ENCODE measurements around the gene DECR2.
"Not testable (repeated sequence)": the region's sequence is repeated elsewhere in the genome, so short reads cannot be mapped to it uniquely, and the experiment has no call there.

Gene DECR2

DNA sequence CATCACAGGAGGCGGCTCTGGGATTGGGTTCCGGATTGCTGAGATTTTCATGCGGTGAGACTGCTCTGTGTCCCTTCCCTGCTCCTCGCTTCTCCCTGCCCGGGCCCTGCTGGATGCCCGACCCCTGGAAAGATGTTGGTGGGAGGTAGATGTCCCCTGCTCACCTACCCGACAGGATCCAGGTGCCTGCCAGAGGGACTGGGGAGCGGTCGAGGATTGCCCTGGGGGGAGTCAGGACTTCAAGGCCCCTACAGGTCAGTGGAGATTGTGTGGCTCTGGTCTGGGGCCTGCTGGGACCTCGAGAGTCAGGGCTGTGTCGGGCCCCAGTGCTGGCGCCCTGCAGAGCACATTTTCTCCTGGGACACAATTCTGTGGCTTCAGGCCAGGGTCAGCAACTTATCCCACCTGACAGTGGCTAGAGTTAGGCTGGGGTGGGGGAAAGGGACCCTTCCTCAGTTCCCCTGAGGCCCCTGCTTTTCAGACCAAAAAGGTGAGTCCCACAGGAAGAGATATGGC is 3.3 kb downstream of the DECR2 start:
- no peak overlapping the region for H3K4me3 Mint-ChIP-seq
- H3K9me3 Mint-ChIP-seq: no peaks in the 10 kb centered on the region
- peaks cover 3% of the 10 kb centered on the region for H3K36me3 Mint-ChIP-seq

GRCh38 chr16:405548-406506 is 4.1 kb downstream of the DECR2 start:
- no peak overlapping the region for H3K4me3 Mint-ChIP-seq
- no peaks in the 10 kb centered on the region for H3K4me1 Mint-ChIP-seq
- no peaks in the 10 kb centered on the region for H3K27me3 Mint-ChIP-seq
- no peak overlapping the region for H3K27ac Mint-ChIP-seq
- H3K36me3 Mint-ChIP-seq: peaks cover 3% of the 10 kb centered on the region
- H3K9me3 Mint-ChIP-seq: no peaks in the 10 kb centered on the region

More for the DNA sequence above, 3.3 kb downstream of the DECR2 start:
- H3K27me3 Mint-ChIP-seq: no peaks in the 10 kb centered on the region
- peaks cover 7% of the 10 kb centered on the region for H3K4me1 Mint-ChIP-seq
- no peak overlapping the region for H3K27ac Mint-ChIP-seq

DNA sequence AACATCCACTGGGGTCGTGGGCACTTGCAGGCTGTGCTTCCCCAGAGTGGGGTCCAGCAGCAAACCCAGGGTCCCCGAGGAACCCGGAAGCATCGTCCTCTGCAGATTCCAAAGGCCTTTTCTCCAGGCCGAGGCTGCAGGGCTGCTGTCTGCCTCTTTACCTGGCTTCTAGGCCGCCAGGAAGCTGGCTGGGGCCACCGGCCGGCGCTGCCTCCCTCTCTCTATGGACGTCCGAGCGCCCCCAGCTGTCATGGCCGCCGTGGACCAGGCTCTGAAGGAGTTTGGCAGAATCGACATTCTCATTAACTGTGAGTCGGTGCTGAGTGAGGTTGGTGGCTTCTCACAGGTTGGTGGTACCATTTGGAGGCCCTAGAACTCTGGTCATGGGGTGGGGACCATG is 5.6 kb downstream of the DECR2 start:
- Mint-ChIP-seq H3K4me3 (no peak overlapping the region), H3K27me3 (no peaks in the 10 kb centered on the region), H3K4me1 (no peaks in the 10 kb centered on the region), H3K36me3 (peaks cover 3% of the 10 kb centered on the region), H3K9me3 (no peaks in the 10 kb centered on the region), H3K27ac (peak overlapping the region; percentile 35)

GRCh38 chr16:410516-411178 is 9.0 kb downstream of the DECR2 start:
- H3K9me3 Mint-ChIP-seq: no peaks in the 10 kb centered on the region
- peaks cover 3% of the 10 kb centered on the region for H3K36me3 Mint-ChIP-seq
- H3K27ac Mint-ChIP-seq: no peak overlapping the region
- H3K27me3 Mint-ChIP-seq: no peaks in the 10 kb centered on the region
- H3K4me1 Mint-ChIP-seq: no peaks in the 10 kb centered on the region
- no peak overlapping the region for H3K4me3 Mint-ChIP-seq

GRCh38 chr16:411576-412265 is 10.0 kb downstream of the DECR2 start:
- no peaks in the 10 kb centered on the region for H3K9me3 Mint-ChIP-seq
- H3K36me3 Mint-ChIP-seq: peaks cover 3% of the 10 kb centered on the region
- no peaks in the 10 kb centered on the region for H3K27me3 Mint-ChIP-seq
- H3K27ac Mint-ChIP-seq: no peak overlapping the region
- H3K4me1 Mint-ChIP-seq: no peaks in the 10 kb centered on the region
- H3K4me3 Mint-ChIP-seq: no peak overlapping the region

- Mint-ChIP-seq H3K4me1 (no peaks in the 10 kb centered on the region), H3K27ac (no peak overlapping the region), H3K9me3 (no peaks in the 10 kb centered on the region), H3K27me3 (no peaks in the 10 kb centered on the region), H3K36me3 (peaks cover 1% of the 10 kb centered on the region), H3K4me3 (no peak overlapping the region)
Observed at GRCh38 chr16:414395-415169, 12.9 kb downstream of the DECR2 start.

- not testable (repeated sequence) for H3K36me3 Mint-ChIP-seq, H3K4me3 Mint-ChIP-seq, H3K27ac Mint-ChIP-seq, H3K4me1 Mint-ChIP-seq, H3K9me3 Mint-ChIP-seq, H3K27me3 Mint-ChIP-seq
Observed at GRCh38 chr16:415170-415498, 13.4 kb downstream of the DECR2 start.

GRCh38 chr16:422179-422578 is 20.5 kb downstream of the DECR2 start:
- not testable (repeated sequence) for H3K9me3 Mint-ChIP-seq, H3K27me3 Mint-ChIP-seq, H3K36me3 Mint-ChIP-seq, H3K27ac Mint-ChIP-seq, H3K4me3 Mint-ChIP-seq
- H3K4me1 Mint-ChIP-seq: peaks cover 13% of the 10 kb centered on the region

DNA sequence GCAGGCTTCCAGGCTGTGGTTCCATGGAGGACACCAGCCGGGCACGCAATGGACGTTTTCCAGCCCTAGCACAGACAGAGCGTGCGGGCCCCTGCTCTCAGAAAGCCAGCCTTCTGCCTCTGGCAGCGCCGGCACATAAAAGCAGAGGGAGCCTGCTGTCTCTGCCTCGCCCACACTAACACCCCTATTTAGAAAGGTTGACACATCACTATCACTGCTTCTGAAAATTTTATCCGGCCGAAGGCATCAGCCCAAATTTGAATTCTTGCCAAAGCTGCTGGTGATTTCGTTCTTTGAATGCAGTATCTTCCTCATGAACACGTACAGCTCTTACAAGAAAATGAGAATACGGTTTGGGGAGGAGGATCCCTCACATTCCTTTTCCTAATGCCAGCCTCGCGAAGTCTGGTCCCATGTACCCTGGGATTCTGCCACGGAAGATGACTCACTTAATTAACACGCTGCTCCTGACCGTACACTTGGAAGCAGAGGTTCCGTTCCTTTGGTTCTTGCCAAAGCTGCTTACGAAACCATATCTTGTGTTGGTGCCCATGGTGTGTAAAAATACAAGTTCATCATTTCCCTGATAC is 22.4 kb downstream of the DECR2 start:
- H3K36me3 Mint-ChIP-seq: peaks cover 3% of the 10 kb centered on the region
- no peaks in the 10 kb centered on the region for H3K9me3 Mint-ChIP-seq
- H3K27ac Mint-ChIP-seq: no peak overlapping the region
- no peaks in the 10 kb centered on the region for H3K27me3 Mint-ChIP-seq
- peaks cover 32% of the 10 kb centered on the region for H3K4me1 Mint-ChIP-seq
- H3K4me3 Mint-ChIP-seq: peak overlapping the region; percentile 88

GRCh38 chr16:424623-425081 is 23.0 kb downstream of the DECR2 start:
- Mint-ChIP-seq H3K27me3 (no peaks in the 10 kb centered on the region), H3K4me3 (peak overlapping the region; percentile 88), H3K9me3 (no peaks in the 10 kb centered on the region), H3K27ac (peak overlapping the region; percentile 46), H3K4me1 (peaks cover 32% of the 10 kb centered on the region), H3K36me3 (peaks cover 3% of the 10 kb centered on the region)

GRCh38 chr16:425082-425718 is 23.5 kb downstream of the DECR2 start, which contains the start of gene RAB11FIP3:
Gene RAB11FIP3 (plus strand): TSS chr16:425649. CDS start chr16:426007, 358 bp downstream.
- Mint-ChIP-seq H3K9me3 (no peaks in the 10 kb centered on the region), H3K27me3 (no peaks in the 10 kb centered on the region), H3K4me1 (peaks cover 32% of the 10 kb centered on the region), H3K4me3 (peak within 1 kb of the TSS; percentile 88), H3K36me3 (peaks cover 3% of the 10 kb centered on the region), H3K27ac (peak within 1 kb of the TSS; percentile 90)

GRCh38 chr16:425740-426114 is 24.0 kb downstream of the DECR2 start:
- H3K36me3 Mint-ChIP-seq: peaks cover 3% of the 10 kb centered on the region
- H3K9me3 Mint-ChIP-seq: no peaks in the 10 kb centered on the region
- H3K4me3 Mint-ChIP-seq: peak overlapping the region; percentile 88
- peaks cover 32% of the 10 kb centered on the region for H3K4me1 Mint-ChIP-seq
- no peaks in the 10 kb centered on the region for H3K27me3 Mint-ChIP-seq
- no peak overlapping the region for H3K27ac Mint-ChIP-seq

- H3K27me3 Mint-ChIP-seq: no peaks in the 10 kb centered on the region
- H3K36me3 Mint-ChIP-seq: peaks cover 3% of the 10 kb centered on the region
- H3K4me3 Mint-ChIP-seq: peak overlapping the region; percentile 87
- H3K9me3 Mint-ChIP-seq: no peaks in the 10 kb centered on the region
- H3K4me1 Mint-ChIP-seq: peaks cover 36% of the 10 kb centered on the region
- no peak overlapping the region for H3K27ac Mint-ChIP-seq
Observed at GRCh38 chr16:426115-426905, 24.6 kb downstream of the DECR2 start.

GRCh38 chr16:426906-427249 is 25.2 kb downstream of the DECR2 start:
- peaks cover 36% of the 10 kb centered on the region for H3K4me1 Mint-ChIP-seq
- H3K9me3 Mint-ChIP-seq: no peaks in the 10 kb centered on the region
- H3K27me3 Mint-ChIP-seq: no peaks in the 10 kb centered on the region
- peaks cover 3% of the 10 kb centered on the region for H3K36me3 Mint-ChIP-seq
- peak overlapping the region; percentile 87 for H3K4me3 Mint-ChIP-seq
- peak overlapping the region; percentile 79 for H3K27ac Mint-ChIP-seq

Measured in activated naive CD4-positive, alpha-beta T cell treated with anti-CD3 and anti-CD28 coated beads, Interleukin-2, amount 50 U/mL, for 24 hours (primary cell).